Measurements from ENCODE around the gene PRKD2. TPM values are rescaled to one million over a fixed set of nuclear protein-coding genes. Genes with fewer than 3 reads are reported as not detected.

The PRKD2 gene
- total RNA-seq, 4 donors from 2014 or later, result 11.8 to 41.3 (median 19.5) TPM

- ATAC-seq (ENCODE audit: low FRiP score), result no peak
- no peak for TF ChIP-seq CTCF (IDR thresholded peaks at IDR 0.05)
- DNase-seq (ENCODE audit: low spot score), result no peak
These were observed 42.3 kb upstream of the PRKD2 start for GRCh38 chr19:46759206-46759605.

- DNase-seq (ENCODE audit: low spot score) (no peak), ATAC-seq (ENCODE audit: low FRiP score) (no peak)
- TF ChIP-seq CTCF (IDR thresholded peaks at IDR 0.05), result no peak
These were observed 39.6 kb upstream of the PRKD2 start for GRCh38 chr19:46756544-46756888.

DNA sequence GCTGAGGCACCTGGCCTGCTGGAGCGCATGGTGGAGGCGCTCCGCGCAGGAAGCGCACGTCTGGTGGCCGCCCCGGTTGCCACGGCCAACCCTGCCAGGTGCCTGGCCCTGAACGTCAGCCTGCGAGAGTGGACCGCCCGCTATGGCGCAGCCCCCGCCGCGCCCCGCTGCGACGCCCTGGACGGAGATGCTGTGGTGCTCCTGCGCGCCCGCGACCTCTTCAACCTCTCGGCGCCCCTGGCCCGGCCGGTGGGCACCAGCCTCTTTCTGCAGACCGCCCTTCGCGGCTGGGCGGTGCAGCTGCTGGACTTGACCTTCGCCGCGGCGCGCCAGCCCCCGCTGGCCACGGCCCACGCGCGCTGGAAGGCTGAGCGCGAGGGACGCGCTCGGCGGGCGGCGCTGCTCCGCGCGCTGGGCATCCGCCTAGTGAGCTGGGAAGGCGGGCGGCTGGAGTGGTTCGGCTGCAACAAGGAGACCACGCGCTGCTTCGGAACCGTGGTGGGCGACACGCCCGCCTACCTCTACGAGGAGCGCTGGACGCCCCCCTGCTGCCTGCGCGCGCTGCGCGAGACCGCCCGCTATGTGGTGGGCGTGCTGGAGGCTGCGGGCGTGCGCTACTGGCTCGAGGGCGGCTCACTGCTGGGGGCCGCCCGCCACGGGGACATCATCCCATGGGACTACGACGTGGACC, 39.1 kb upstream of the PRKD2 start:
- no peak for TF ChIP-seq CTCF (IDR thresholded peaks at IDR 0.05)
- no peak for DNase-seq (ENCODE audit: low spot score)
- ATAC-seq (ENCODE audit: low FRiP score), result no peak

- ATAC-seq (ENCODE audit: low FRiP score) (no peak), DNase-seq (ENCODE audit: low spot score) (no peak)
- TF ChIP-seq CTCF (IDR thresholded peaks at IDR 0.05), result no peak
These were observed 38.4 kb upstream of the PRKD2 start for GRCh38 chr19:46755077-46755852.

- no peak for TF ChIP-seq CTCF (IDR thresholded peaks at IDR 0.05)
- DNase-seq (ENCODE audit: low spot score), result no peak
- no peak for ATAC-seq (ENCODE audit: low FRiP score)
These were observed 36.7 kb upstream of the PRKD2 start for GRCh38 chr19:46753420-46754155.

GRCh38 chr19:46748325-46749109, 31.6 kb upstream of the PRKD2 start:
- no peak for TF ChIP-seq CTCF (IDR thresholded peaks at IDR 0.05)
- peak; percentile 90 for DNase-seq (ENCODE audit: low spot score)
- no peak for ATAC-seq (ENCODE audit: low FRiP score)

Data from omental fat pad (tissue), 4 donors.